D341Med (cell line): ENCODE results near the gene MIGA2.
"Not testable (repeated sequence)": the region's sequence is repeated elsewhere in the genome, so short reads cannot be mapped to it uniquely, and the experiment has no call there.

ENCODE experiments used
- DNase-seq: peaks from one replicate; pipeline ENCODE4 v3.0.0; 2012; ENCODE audit warnings: low spot score

MIGA2 gene

DNA sequence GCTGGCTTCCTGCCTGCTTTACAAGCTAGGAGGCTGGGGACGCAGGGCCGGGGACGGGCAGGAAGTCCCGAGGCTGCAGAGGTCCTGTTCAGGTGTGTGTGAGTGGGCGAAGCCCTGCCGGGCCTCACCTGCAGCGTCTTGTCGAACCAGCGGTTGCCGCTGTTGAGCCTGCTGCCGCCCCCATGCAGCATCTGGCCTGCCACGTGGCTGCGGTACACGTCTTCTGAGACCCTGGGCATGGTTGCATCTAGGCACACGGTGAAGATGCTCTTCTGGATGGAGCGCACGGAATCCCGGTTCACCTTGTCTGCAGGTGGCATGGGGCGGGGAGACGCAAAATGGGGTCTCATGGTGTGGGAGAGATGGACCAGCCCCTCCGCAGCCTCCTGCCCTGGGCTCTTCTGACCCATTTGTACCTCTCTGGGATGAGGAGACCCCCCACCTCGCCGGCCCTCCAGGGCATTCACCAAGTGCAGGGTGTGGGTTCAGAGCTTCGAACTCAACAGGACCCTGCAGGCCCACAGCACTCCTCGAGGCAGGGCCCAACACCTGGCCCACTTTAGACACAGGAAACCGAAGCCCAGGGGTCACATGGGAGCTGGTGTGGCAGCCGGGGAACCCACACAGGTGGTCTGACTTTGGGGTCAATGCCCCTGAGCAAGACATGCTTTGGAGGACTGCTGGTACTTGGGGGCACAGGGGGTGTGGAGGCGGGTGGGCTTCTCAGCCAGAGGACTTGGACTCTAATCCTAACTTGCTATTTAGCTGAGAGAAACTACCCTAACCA lies 64.2 kb downstream of the MIGA2 start:
- no peak for DNase-seq

DNA sequence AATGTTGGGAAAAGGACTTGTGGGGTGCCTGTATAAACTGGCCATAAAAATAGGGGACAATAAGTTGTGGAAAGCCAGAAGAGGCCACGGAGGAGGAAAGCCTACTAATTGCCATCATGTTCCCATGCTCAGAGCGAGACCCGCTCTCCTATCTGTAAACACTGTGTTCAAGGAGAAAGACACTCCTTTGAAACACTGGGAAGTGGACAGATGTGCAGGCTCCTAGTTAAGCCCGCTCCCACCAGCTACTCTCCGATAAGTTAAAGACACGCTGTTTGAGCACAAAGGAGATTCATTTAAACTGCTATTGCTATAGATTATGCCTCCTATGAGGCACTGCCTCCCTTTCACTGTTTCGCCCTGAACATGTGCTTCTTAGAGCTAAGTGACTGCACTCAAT lies 64.9 kb downstream of the MIGA2 start:
- DNase-seq, result no peak

GRCh38 chr9:129102095-129102525 lies 65.7 kb downstream of the MIGA2 start:
- DNase-seq, result peak; percentile 27

DNA sequence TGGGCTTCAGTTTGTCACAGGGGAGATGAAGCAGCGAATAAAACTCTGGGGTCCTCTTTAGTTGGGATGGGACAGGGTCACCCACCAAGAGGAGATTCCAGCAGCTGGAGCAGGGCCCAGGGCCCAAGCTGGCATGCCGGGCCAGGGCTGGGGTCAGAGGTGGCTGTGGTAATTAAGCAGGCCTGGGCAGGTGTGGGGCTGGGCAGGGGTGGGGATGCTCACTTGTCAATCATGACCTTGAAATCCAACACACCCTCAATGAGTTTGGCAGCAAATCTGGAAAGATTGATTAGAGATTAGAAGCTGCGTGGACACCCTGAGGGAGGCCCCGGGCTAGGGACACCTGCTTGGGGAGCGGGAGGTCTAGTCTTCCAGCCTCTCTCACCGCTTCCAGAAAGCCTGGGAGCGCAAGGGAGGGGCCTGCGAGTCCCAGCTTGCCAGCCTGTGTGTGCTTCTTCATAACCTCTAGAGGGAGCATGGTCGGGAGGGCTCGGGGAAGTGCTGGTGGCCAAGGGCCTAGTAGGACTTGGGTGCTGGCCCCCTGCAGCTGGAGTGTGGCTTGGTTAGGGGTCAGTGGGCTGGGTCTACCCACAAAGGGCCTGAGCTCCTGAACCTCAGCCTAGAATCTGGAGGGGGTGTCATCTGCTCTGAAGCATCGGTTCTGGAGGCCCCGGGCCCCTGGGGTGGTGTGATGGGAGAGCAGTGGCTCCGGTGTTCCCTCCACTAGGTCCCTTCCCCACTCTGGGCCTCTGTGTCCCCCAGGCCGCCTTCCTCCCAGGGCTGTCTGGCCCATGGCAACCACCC lies 66.6 kb downstream of the MIGA2 start:
- DNase-seq, result peak; percentile 78

GRCh38 chr9:129103595-129103965 lies 67.2 kb downstream of the MIGA2 start:
- no peak for DNase-seq

DNA sequence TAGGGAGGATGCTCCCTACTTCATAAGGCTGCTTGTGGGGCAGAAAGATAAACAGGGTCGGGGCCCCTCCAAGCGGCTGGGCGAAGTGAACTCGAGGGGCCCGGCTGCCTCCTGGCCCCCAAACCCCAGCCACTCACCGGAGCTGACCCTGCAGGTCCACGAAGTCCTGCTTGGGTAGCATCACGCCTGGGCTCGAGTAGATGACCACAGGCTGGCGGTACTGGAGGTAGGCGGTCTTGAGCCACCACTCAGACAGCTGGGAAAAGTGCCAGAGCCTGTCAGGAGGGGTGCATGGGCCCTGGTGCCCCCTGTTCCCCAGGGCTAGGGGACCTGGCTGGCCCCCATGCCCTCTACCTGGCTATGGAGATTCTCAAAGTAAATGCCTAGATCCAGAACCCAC lies 67.6 kb downstream of the MIGA2 start:
- peak; percentile 19 for DNase-seq

DNA sequence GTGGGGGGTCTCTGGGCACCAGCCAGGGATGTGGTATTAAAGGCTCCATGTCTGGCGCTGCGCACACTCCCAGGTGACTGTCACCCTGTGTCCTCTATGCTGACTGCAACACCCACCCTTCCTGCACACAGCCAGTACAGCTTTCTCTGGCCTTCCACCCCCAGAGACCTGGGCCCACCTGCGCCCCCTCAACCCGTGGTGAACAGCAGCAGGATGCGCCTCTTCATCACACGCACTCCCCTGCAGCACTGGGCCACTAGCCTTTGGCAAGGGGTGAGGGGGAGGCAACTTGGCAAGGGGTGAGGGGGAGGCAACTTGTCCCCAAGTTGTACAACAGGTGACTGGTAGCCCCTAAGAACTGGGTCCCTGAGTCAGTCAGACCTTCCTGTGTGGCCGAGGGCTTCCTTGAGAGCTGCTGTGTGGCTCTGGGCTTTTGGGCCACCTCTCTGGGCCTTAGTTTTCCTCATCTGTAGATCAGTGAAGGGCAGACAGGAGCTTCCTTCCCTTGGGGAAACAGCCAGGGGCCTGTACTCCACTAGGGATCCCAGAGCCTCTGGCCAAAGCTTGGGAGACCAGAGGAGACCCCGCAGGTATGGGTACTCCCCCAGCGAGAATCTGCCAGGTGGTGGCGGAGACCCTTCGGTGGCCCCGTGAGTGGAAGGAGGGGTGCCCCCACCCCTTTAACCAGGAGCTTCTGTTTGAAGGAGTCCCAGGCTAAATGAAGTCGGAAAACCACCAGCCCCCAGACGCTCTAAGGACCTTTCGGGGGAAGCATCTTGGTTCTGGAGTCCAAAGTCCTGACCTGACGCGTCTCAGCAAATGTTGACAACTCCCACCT lies 69.7 kb downstream of the MIGA2 start:
- no peak for DNase-seq

GRCh38 chr9:129107651-129108050 lies 71.2 kb downstream of the MIGA2 start:
- DNase-seq, result no peak

DNA sequence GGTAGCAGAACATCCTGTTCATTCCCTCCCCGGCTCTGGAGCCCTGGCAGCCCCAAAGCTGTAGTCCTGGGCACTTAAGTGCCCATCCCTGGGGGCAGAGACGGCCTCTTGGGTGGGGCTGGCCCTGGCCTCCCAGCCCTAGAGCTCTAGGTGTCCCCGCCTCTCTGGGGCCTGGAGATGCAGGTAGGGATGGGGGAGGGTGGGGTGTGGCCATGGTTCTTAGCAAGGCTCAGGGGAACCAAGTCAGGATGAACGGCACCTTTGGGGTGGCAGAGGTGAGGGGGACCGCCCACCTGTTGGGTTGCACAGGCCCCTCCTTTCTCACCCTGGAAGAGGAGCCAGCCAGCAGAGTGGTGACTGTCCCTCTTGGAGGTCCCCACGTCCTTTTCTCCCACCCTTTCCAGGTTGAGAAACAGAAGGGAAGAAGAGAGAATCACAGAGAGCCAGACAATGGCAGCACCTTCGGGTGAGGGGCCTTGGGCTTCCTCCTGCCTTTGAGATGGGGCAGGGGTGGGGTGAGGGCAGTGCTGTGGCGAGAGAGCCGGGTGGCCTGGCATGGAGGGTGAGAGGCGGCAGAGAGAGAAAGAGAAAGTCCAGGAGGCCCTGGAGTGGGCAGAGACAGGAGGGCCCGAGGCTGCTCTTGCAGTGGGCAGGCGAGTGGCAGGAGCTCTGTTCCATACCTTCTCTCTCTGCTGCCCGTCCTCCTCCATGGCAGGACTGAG lies 71.8 kb downstream of the MIGA2 start:
- peak; percentile 20 for DNase-seq

GRCh38 chr9:129108805-129109536 lies 72.5 kb downstream of the MIGA2 start:
- no peak for DNase-seq

GRCh38 chr9:129109537-129109903 lies 73.1 kb downstream of the MIGA2 start:
- DNase-seq, result peak; percentile 53

DNA sequence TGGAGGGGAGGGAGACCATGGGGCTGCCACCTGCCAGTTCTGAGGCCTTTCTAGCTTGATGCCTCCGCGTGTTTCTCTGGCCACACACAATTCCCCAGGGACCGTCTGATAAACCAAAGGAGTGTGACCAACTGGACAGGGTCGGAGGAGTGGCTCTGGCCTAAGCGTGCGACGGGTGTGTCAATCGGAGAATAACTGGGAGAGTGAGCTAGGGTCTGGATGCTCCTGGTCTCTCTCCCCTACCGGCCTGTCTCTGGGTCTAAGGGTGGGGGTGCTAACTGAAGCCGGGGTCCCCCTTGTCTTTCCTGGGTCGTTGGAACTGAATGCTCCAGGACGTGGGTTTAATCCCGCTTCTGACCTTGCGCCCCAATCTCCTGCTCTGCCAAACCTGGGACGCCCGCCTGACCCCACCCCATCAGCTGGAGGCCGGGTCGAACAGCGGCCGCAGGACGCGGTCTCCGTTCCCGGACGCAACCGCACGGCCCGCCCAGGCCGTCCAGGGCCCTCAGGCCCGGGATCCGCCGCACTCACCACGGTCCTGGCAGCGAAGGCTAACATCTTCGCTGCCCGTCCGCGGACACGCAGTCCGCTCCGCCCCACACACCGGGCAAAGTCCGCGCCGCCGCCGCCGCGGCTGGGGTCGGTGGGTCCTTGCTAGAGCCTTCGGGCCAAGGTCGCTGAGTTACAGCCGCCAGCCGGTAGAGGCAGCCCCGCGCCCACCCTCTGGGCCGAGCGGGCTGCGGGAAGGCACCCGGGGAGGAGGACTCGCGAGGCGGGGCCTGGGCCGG lies 73.7 kb downstream of the MIGA2 start:
- DNase-seq, result no peak

DNA sequence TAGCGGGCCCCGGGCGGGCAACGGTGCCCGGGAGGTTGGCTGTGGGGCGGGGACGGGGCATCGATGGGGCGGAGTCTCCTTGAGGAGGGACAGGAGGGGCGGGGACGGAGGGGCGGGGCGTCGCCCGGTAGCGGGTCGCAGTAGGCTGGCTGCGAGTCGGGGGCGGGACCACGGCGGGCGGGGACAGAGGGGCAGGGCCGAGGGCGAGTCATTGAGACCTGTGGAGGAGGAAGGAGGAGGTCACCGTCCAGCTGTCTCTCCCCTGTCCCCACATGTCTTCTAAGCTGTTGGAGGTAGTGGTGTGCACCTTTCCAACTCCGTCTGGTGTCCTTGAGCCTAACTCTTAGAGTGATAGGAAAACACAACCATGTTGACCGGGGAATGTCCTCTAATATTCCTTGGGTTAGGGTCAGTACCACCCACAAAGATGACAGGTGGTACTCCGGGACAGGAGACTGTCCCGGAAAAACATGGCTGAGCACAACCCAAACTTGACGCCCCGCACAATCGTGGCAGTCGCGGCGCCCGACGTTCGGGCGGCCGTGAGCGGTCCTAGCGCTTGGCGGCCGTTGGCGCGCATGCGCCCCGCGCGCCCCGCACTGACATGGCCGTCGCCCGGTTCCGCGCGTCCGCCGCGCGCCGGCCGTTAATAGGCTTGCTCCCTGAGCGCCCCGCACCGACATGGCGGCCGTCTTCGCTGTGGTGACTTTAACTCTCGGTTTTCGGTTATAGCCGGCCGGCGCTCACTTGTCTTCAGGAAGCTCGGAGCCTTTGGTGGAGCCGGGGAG lies 74.5 kb downstream of the MIGA2 start, which contains the start of the genes CRAT and PTPA:
Gene CRAT (minus strand): TSS at position 54 of the 788 bp plus-strand sequence. CDS start 284 bp downstream, outside the sequence.
Gene PTPA (plus strand): TSS at position 676 of the 788 bp plus-strand sequence. CDS start 186 bp downstream, outside the sequence.
- DNase-seq, result peak; percentile 99

DNA sequence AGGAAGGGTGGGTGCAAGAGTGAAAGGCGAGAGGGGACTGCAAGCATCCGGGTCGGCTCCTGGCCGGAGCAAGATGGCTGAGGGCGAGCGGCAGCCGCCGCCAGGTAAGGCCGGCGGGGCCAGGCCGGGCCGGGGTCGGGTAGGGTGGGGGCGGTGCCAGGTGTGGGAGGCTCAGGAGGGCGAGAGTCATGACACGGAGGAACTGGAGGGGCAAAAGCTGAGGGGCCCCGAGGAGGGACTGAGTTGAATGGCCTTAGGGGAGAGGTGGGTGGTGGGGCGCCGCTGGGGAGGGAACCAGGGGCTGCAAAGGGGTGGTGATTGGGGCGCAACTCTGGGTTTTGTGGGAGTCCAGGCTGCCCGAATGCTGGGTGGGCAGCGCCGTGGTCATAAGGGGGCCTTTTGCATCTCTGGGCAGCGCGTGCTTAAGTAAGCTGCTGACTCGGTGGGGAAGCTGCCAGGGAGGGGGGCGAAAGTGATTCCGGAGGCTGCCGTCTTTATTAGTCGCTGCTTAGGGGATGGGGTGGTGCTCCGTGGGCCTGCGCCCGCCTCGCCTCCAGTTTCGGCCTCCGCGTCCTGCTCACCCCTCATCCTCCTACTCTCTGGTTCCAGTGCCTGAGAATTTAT lies 75.2 kb downstream of the MIGA2 start:
- peak; percentile 73 for DNase-seq

GRCh38 chr9:129112526-129112925 lies 76.1 kb downstream of the MIGA2 start:
- not testable (repeated sequence) for DNase-seq

DNA sequence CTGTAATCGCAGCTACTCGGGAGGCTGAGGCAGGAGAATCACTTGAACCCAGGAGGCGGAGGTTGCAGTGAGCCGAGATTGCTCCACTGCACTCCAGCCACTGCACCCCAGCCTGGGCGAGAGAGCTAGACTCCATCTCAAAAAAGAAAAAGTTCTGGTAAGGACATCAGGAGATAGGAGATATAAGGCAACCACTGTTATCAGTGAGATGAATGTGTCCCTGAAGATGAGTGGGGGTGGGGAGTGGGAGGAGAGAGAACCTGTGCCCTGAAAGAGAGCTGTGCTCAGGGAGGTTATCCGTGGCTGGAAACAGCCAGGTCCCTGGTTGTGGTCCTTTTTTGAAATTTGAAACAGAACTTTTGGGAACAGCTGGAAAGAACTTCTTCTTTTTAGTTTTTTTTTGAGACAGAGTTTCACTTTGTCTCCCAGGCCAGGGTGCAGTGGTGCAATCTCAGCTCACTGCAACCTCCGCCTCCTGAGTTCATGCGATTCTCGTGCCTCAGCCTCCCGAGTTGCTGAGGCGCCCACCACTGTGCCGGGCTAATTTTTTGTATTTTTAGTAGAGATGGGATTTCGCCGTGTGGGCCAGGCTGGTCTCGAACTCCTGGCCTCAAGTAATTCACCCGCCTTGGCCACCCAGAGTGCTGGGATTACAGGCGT lies 77.3 kb downstream of the MIGA2 start:
- DNase-seq, result no peak

- DNase-seq, result no peak
Measured at GRCh38 chr9:129118799-129119198, 82.4 kb downstream of the MIGA2 start.

DNA sequence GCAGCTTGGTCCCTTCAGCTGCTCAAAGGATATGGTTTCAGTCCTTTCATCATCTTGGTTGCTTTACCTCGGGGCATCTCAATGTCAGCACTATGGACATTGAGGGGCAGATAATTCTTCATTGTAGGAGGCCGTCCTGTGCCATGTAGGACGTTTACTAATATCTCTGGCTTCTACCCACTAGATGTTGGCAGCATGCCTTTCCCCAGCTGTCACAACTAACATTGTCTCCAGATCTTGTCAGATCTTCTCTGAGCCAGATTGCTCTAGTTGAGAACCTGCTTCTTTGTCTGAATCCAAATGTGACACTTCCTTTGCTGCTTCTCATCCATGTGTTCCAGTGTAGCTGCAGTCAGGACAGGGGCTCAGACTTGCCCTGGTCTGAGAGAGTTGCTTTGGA lies 85.1 kb downstream of the MIGA2 start:
- DNase-seq, result no peak
